WTC11 (cell line): ENCODE data around the gene OAS1.

ENCODE experiments used
- CREB1 ChIP-seq: sonication (generic); formaldehyde crosslinking; IDR thresholded peaks from 2 replicates; pipeline ENCODE4 v1.8.0; 2023; ENCODE audit warnings: mild to moderate bottlenecking, missing genetic modification reagents
- IRF2 ChIP-seq: sonication (generic); formaldehyde crosslinking; IDR thresholded peaks from 2 replicates; pipeline ENCODE4 v1.8.0; 2022; ENCODE audit warnings: low read depth, missing genetic modification reagents, borderline replicate concordance
- KAT7 ChIP-seq: sonication (generic); formaldehyde crosslinking; IDR thresholded peaks from 2 replicates; pipeline ENCODE4 v1.8.1; 2023; ENCODE audit warnings: missing genetic modification reagents, mild to moderate bottlenecking, borderline replicate concordance
- NR2C2 ChIP-seq: sonication (generic); formaldehyde crosslinking; IDR thresholded peaks from 2 replicates; pipeline ENCODE4 v1.8.0; 2022; ENCODE audit warnings: mild to moderate bottlenecking, missing genetic modification reagents
- TEAD4 ChIP-seq: sonication (generic); formaldehyde crosslinking; IDR thresholded peaks from 2 replicates; pipeline ENCODE4 v1.8.0; 2022; ENCODE audit warnings: mild to moderate bottlenecking, missing genetic modification reagents
- TF ChIP-seq, protein P1 (sequence below): fragments of 200-600 bp; IDR thresholded peaks from 2 replicates; pipeline ENCODE4 v1.8.0; 2022; ENCODE audit warnings: antibody characterized with exemption
- TF ChIP-seq, protein P2 (sequence below): sonication (generic); formaldehyde crosslinking; IDR thresholded peaks from 2 replicates; pipeline ENCODE4 v1.8.1; 2022; ENCODE audit warnings: low read depth, missing genetic modification reagents, borderline replicate concordance
- TF ChIP-seq, protein P3 (sequence below): sonication (generic); formaldehyde crosslinking; IDR thresholded peaks from 2 replicates; pipeline ENCODE4 v1.8.0; 2022; ENCODE audit warnings: mild to moderate bottlenecking, missing genetic modification reagents
- TF ChIP-seq, protein P4 (sequence below): sonication (generic); formaldehyde crosslinking; IDR thresholded peaks from 2 replicates; pipeline ENCODE4 v1.8.0; 2023; ENCODE audit warnings: mild to moderate bottlenecking, missing genetic modification reagents
- TF ChIP-seq, protein P5 (sequence below): sonication (generic); formaldehyde crosslinking; IDR thresholded peaks from 2 replicates; pipeline ENCODE4 v1.8.0; 2022; ENCODE audit warnings: mild to moderate bottlenecking, missing genetic modification reagents
- TF ChIP-seq, protein P6 (sequence below): sonication (generic); formaldehyde crosslinking; IDR thresholded peaks from 2 replicates; pipeline ENCODE4 v1.8.1; 2023; ENCODE audit warnings: mild to moderate bottlenecking, missing genetic modification reagents

DNA sequence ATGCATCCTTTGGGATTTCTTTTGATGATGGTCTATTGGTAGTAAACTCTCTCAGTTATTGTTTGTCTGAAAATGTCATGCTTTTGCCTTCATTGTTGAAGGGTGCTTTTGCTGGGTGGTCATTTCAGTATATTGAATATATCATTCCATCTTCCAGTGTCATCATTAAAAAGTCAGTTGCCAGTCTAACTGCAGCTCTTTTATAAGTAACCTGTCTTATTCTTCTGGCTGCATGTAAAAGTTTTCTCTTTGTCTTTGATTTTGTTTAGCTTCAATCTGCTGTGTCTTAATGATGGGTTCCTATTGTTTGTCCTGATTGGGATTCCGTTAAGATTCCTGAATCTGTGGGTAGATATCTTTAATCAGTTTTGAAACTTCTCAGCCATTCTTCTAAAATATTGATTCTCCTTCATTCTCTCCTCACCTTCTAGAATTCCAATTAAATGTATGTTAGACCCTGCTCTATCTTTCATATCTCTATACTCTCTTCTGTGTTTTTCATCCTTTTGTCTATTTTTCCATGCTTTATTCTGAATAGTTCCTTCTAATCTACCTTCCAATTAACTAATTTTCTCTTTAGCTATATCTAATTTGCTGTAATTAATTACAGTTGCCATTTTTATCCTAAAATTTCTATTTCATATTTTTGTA lies 6.4 kb downstream of the OAS1 start:
- TF ChIP-seq TEAD4 (CRISPR knock-in tag) (no peak), NR2C2 (no peak), IRF2 (CRISPR knock-in tag) (no peak), KAT7 (CRISPR knock-in tag) (no peak), CREB1 (no peak)
- TF ChIP-seq, protein P1, sequence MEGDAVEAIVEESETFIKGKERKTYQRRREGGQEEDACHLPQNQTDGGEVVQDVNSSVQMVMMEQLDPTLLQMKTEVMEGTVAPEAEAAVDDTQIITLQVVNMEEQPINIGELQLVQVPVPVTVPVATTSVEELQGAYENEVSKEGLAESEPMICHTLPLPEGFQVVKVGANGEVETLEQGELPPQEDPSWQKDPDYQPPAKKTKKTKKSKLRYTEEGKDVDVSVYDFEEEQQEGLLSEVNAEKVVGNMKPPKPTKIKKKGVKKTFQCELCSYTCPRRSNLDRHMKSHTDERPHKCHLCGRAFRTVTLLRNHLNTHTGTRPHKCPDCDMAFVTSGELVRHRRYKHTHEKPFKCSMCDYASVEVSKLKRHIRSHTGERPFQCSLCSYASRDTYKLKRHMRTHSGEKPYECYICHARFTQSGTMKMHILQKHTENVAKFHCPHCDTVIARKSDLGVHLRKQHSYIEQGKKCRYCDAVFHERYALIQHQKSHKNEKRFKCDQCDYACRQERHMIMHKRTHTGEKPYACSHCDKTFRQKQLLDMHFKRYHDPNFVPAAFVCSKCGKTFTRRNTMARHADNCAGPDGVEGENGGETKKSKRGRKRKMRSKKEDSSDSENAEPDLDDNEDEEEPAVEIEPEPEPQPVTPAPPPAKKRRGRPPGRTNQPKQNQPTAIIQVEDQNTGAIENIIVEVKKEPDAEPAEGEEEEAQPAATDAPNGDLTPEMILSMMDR: no peak
- TF ChIP-seq, protein P2, sequence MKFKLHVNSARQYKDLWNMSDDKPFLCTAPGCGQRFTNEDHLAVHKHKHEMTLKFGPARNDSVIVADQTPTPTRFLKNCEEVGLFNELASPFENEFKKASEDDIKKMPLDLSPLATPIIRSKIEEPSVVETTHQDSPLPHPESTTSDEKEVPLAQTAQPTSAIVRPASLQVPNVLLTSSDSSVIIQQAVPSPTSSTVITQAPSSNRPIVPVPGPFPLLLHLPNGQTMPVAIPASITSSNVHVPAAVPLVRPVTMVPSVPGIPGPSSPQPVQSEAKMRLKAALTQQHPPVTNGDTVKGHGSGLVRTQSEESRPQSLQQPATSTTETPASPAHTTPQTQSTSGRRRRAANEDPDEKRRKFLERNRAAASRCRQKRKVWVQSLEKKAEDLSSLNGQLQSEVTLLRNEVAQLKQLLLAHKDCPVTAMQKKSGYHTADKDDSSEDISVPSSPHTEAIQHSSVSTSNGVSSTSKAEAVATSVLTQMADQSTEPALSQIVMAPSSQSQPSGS (CRISPR knock-in tag): no peak
- TF ChIP-seq, protein P3, sequence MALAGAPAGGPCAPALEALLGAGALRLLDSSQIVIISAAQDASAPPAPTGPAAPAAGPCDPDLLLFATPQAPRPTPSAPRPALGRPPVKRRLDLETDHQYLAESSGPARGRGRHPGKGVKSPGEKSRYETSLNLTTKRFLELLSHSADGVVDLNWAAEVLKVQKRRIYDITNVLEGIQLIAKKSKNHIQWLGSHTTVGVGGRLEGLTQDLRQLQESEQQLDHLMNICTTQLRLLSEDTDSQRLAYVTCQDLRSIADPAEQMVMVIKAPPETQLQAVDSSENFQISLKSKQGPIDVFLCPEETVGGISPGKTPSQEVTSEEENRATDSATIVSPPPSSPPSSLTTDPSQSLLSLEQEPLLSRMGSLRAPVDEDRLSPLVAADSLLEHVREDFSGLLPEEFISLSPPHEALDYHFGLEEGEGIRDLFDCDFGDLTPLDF (CRISPR knock-in tag): no peak
- TF ChIP-seq, protein P4, sequence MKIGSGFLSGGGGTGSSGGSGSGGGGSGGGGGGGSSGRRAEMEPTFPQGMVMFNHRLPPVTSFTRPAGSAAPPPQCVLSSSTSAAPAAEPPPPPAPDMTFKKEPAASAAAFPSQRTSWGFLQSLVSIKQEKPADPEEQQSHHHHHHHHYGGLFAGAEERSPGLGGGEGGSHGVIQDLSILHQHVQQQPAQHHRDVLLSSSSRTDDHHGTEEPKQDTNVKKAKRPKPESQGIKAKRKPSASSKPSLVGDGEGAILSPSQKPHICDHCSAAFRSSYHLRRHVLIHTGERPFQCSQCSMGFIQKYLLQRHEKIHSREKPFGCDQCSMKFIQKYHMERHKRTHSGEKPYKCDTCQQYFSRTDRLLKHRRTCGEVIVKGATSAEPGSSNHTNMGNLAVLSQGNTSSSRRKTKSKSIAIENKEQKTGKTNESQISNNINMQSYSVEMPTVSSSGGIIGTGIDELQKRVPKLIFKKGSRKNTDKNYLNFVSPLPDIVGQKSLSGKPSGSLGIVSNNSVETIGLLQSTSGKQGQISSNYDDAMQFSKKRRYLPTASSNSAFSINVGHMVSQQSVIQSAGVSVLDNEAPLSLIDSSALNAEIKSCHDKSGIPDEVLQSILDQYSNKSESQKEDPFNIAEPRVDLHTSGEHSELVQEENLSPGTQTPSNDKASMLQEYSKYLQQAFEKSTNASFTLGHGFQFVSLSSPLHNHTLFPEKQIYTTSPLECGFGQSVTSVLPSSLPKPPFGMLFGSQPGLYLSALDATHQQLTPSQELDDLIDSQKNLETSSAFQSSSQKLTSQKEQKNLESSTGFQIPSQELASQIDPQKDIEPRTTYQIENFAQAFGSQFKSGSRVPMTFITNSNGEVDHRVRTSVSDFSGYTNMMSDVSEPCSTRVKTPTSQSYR: no peak
- TF ChIP-seq, protein P5, sequence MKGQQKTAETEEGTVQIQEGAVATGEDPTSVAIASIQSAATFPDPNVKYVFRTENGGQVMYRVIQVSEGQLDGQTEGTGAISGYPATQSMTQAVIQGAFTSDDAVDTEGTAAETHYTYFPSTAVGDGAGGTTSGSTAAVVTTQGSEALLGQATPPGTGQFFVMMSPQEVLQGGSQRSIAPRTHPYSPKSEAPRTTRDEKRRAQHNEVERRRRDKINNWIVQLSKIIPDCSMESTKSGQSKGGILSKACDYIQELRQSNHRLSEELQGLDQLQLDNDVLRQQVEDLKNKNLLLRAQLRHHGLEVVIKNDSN: no peak
- TF ChIP-seq, protein P6, sequence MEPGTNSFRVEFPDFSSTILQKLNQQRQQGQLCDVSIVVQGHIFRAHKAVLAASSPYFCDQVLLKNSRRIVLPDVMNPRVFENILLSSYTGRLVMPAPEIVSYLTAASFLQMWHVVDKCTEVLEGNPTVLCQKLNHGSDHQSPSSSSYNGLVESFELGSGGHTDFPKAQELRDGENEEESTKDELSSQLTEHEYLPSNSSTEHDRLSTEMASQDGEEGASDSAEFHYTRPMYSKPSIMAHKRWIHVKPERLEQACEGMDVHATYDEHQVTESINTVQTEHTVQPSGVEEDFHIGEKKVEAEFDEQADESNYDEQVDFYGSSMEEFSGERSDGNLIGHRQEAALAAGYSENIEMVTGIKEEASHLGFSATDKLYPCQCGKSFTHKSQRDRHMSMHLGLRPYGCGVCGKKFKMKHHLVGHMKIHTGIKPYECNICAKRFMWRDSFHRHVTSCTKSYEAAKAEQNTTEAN (CRISPR knock-in tag): no peak
